Mesenteric fat pad (tissue), 1 donor: Measurements from ENCODE around the gene AKR1B15. TPM values are rescaled to one million over a fixed set of nuclear protein-coding genes. Genes with fewer than 3 reads are reported as not detected.
"Not testable (repeated sequence)": the region's sequence is repeated elsewhere in the genome, so short reads cannot be mapped to it uniquely, and the experiment has no call there.

Source experiments
- DNase-seq: peaks from one replicate; pipeline ENCODE4 v3.0.0-alpha.2; 2020; ENCODE audit warnings: low spot score
- total RNA-seq: library from RNA; stranded (reverse); fragmentation: NEBNext Ultra II Directional; extraction: Animal tissue kit (Norgen Biotek cat#: 25700); gene quantifications from one replicate; pipeline ENCODE4 v1.2.1, GENCODE V29; 2021
- donor health status: DM: yes; HTN: yes; CAD: no.

Gene AKR1B15
- total RNA-seq, 1 donor from 2014 or later, result 2.3 TPM

GRCh38 chr7:134532180-134532953, 16.5 kb upstream of the AKR1B15 start:
- no peak for DNase-seq

GRCh38 chr7:134532954-134533218, 16.0 kb upstream of the AKR1B15 start:
- no peak for DNase-seq

- DNase-seq, result no peak
Observed at GRCh38 chr7:134533288-134533771, 15.6 kb upstream of the AKR1B15 start.

DNA sequence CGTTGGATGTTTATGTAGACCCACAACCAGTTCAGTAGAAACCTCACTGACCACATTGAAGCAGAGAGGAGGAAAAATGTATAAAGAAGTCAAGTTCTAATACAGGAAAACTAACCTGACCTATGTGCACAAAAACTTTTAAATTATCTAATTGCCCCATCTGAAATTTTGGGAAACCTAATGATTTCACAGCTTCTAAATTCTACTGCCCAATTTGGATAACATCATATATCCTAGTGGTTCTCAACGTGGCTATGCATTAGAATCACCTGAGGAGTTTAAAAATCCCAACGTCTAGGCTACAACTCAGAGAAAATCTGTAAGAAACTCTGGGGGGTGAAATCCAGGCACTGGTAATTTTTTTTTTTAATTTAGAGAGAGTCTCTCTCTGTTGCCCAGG, 14.3 kb upstream of the AKR1B15 start:
- no peak for DNase-seq

DNA sequence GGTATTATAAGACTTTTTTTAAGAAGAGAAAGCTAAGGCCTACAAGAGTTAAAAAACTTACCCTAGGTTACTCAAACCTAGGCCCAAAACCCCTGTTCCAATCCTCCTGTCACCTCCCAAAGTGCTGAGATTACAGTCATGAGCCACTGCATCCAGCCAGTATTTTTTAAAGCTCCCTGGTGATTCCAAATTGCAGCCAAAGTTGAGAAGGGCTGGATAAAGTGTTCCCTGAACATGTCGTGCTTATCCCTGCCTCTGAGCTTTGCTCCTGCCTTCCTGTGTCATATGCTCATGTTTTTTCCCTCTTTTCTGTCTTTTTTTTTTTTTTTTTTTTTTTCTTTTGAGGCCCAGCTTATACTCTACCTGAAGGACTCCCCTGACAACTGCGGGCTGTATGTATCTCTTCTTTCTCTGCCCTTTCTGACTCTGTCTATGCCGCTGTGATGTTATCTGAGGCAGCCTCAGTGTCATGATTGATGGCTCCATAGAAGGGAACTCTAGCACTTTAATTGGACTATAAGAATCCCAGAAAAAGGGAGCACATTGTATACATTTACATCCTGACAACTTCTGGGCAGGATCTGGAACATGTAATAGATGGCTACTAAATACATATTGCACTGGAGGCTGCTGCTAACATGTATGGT, 13.5 kb upstream of the AKR1B15 start:
- DNase-seq, result no peak

GRCh38 chr7:134535919-134536299, 13.0 kb upstream of the AKR1B15 start:
- DNase-seq, result no peak

GRCh38 chr7:134536558-134536957, 12.4 kb upstream of the AKR1B15 start:
- DNase-seq, result not testable (repeated sequence)

GRCh38 chr7:134537273-134537781, 11.6 kb upstream of the AKR1B15 start:
- DNase-seq, result not testable (repeated sequence)

GRCh38 chr7:134539380-134540004, 9.4 kb upstream of the AKR1B15 start:
- no peak for DNase-seq

- DNase-seq, result not testable (repeated sequence)
Observed at GRCh38 chr7:134541501-134542194, 7.3 kb upstream of the AKR1B15 start.

DNA sequence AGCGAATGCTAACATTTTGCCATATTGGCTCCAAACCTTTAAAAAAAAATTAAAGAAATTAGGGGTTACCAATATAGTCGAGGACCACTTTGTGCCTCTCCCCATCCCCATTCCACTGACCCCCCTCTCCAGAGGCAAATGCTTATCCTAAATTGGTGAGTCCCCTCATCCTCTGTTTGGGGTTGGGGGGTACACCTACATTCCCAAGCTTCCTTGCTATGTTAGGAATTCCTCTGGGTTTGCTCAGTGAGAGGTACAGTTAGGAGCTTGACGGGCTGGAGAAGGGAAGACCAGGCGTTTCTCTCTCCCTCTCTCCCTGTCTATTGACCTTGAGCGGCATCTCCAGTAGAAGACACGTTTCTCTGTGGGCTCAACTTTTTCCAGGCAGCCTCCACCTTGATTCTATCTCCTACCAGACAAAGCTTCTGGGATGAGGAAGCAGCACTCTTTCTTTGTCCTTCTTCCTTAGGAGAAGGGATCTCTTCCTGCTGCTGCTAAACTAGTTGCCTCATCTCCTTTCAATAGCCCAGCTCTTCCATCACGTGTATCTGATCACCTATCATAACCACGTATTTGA, 6.6 kb upstream of the AKR1B15 start:
- DNase-seq, result no peak

GRCh38 chr7:134545380-134545779, 3.5 kb upstream of the AKR1B15 start:
- DNase-seq, result no peak

DNA sequence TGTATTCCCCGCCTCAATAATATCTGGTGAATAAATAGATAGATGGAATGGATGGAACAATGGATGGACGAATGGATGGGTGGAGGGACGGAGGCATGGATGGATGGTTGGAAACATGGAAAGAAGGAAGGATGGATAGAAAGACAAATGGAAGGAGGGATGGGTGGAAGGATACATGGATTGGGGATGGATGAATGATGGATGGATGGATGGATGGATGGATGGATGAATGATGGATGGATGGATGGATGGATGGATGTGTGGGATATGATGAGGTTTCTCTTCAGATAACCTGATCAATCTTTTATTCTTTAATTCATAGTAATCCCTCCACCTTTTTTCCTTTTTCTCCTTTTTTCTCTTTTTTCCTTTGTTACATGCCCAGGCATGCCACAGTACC, 3.0 kb upstream of the AKR1B15 start:
- no peak for DNase-seq

DNA sequence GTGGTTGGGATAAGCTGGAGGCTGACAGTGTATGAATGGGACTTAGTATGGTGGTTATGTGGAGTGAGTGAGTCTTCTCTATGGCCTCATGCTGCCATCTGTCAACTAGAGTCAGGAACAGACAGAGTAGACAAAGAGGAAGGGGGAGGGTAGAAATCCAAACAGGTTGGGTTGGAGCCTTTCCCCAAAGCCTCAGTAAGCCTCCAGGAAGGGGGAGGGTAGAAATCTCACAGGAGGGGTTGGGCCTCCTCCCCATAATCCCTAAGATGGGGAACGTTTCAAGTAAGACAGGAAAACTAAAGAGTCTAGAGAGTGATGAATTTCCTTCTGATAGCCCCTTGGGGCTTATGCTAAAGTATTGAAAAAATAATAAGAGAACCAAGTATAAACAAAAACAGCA, 2.0 kb upstream of the AKR1B15 start:
- no peak for DNase-seq

- no peak for DNase-seq
Observed at GRCh38 chr7:134547397-134548054, 1.4 kb upstream of the AKR1B15 start.

DNA sequence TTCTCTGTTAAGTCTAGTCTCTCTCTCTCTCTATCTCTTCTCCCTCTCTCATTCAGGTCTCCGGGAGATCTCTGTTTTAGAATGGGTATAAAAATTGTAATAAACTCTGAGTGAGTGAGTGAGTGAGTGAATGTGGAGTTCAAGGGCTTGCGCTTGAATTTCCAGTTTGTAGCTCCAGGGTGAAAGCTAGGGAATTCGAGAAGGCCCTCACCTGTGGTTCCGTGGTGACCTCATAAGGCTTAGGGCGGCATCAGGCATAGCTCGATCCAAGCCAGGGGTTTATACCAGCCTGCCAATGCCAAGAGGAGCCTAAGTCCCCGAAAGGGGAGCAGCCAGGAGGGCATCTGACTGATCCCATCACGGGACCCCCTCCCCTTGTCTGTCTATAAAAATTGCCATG, 456 bp downstream of the AKR1B15 start:
- no peak for DNase-seq

GRCh38 chr7:134552105-134552504, 3.2 kb downstream of the AKR1B15 start:
- no peak for DNase-seq

- DNase-seq, result no peak
Observed at GRCh38 chr7:134553976-134554375, 5.1 kb downstream of the AKR1B15 start.

- no peak for DNase-seq
Observed at GRCh38 chr7:134554417-134554966, 5.6 kb downstream of the AKR1B15 start.

DNA sequence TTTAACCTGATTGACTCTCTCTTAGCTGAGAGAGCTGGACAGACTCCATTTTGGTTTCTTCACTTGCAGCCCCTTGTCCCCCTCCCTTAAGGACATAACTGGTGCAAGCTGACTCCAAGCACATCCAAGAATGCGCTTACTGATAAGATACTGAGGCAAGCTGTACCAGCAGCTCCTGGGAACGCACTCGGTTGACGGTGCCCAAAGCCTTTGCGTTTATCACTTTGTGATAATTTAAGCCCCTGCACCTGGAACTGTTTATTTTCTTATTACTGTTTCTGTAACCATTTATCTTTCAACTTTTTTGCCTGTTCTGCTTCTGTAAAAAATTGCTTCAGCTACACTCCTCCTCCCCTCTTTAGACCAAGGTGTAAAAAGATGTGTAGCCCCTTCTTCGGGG, 8.5 kb downstream of the AKR1B15 start:
- no peak for DNase-seq

DNA sequence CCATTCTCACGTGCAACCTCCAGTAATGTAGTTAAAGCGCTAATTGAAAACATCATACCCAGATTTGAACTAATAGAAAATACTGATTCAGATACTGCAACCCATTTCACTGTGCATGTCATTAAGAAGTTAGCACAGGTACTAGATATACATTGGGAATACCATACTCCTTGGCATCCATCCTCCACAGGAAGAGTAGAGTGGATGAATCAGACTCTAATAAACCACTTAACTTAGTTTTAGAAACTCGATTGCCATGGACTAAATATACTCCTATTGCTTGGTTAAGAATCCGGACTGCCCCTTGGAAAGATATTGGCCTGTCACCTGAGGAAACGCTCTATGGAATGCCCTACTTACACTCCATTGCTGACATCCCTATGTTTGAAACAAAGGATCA, 9.5 kb downstream of the AKR1B15 start:
- DNase-seq, result no peak
